Psoas muscle (tissue), 8 donors: ENCODE measurements around the gene CXCL13. TPM values are rescaled to one million over a fixed set of nuclear protein-coding genes. Genes with fewer than 3 reads are reported as not detected.

Source experiments
- ATAC-seq, 4 donors: fragments of 200-7000 bp; cut with Tn5 transposase; one replicate each; pipeline ENCODE4 v1.9.1; 2020; ENCODE audit warnings: moderate library complexity in 3 of 4, mild to moderate bottlenecking in 2 of 4
- DNase-seq, 2 donors: peaks; one replicate each; pipeline ENCODE4 v3.0.0-alpha.2; 2020
- H3K27ac ChIP-seq: fragments of 200-600 bp; one replicate; pipeline ENCODE4 v1.8.0; 2022
- H3K27me3 ChIP-seq, 3 donors: fragments of 200-600 bp in 1 of 3; one replicate each; pipeline versions ENCODE4 v1.6.1 to v1.8.0; 2013 to 2022; ENCODE audit warnings: low read length in 2 of 3, mild to moderate bottlenecking in 2 of 3, moderate library complexity in 1 of 3; ENCODE audit not compliant: insufficient read depth in 3 of 3
- H3K36me3 ChIP-seq, 2 donors: fragments of 200-600 bp in 1 of 2; one replicate each; pipeline versions ENCODE4 v1.6.1 to v1.8.0; 2013 to 2022; ENCODE audit warnings: low read depth in 1 of 2, mild to moderate bottlenecking in 1 of 2, moderate library complexity in 1 of 2; ENCODE audit not compliant: insufficient read depth in 1 of 2
- H3K4me1 ChIP-seq: fragments of 200-600 bp; one replicate; pipeline ENCODE4 v1.8.0; 2022
- H3K4me3 ChIP-seq: fragments of 200-600 bp; one replicate; pipeline ENCODE4 v1.8.0; 2022; ENCODE audit warnings: mild to moderate bottlenecking
- H3K9me3 ChIP-seq: fragments of 200-600 bp; one replicate; pipeline ENCODE4 v1.8.0; 2022
- WGBS, 3 donors: extraction: QIAGEN DNeasy Blood & Tissue Kit; methylation state at CpG; one replicate each; pipeline versions ENCODE4 v1.1.6 to v1.1.7; 2013; 5-methylcytosine and 5-hydroxymethylcytosine counted together
- intact Hi-C, 2 donors: fragments of 100-400 bp; cut with DNase I; formaldehyde crosslinking; loops; one replicate each; pipeline versions ENCODE4 v1.11.0 to v1.14.2; 2022
- polyA plus RNA-seq, 3 donors: library from polyadenylated mRNA; stranded (reverse); fragments of 200-250 nt; gene quantifications; one replicate each; pipeline ENCODE4 v1.2.3, GENCODE V29; 2013
- total RNA-seq, 4 donors: library from RNA; stranded (reverse); fragmentation: NEBNext Ultra II Directional in 2 of 4; extraction: Animal tissue kit (Norgen Biotek cat#: 25700) in 2 of 4; gene quantifications; one replicate each; pipeline versions ENCODE4 v1.2.1 to v1.2.4, GENCODE V29; 2021 to 2023
- TF ChIP-seq, protein P1 (sequence below): fragments of 200-600 bp; IDR thresholded peaks from one replicate; pipeline ENCODE4 v1.8.0; 2022; ENCODE audit warnings: antibody characterized with exemption
- donor health status: healthy with polysubstance abuse.
- donor health status: DM: no; HTN: no; CAD: no; lungs with moderate emphysema.
- donor health status: Bipolar disorder and iron deficiency.
- donor health status: healthy.
- donor health status: DM: yes; HTN: yes; CAD: no.
- donor health status: DM: no; HTN: no; CAD: no.
- donor health status: DM: no; HTN: no; CAD: no.
- donor health status: DM: yes; HTN: yes; CAD: no.

CXCL13 gene
- total and polyA plus RNA-seq, 7 donors, result 0.09 to 0.53 (median 0.15) TPM; not detected in 3

DNA sequence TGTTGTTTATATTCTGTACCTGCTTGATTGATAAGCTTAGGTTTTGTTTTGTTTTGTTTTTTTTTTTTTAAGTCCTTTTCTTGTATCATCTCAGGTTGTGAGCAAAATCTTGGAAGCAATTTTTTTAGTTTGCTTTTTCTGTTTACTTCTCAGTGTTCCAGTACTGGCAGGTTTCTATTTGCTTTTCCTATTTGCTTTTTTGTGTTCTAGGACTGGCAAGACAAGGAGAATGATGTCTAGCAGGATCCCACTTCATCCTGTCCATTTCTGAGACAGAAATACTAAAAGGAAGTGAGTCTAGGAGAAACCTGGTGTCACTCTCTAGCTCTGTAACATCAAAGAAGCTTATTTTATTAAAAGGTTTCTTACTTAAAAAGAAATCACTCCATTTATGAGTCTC, 15.6 kb downstream of the CXCL13 start:
- no peaks in the 10 kb centered on the region for H3K4me1 ChIP-seq
- no peak overlapping the region for H3K4me3 ChIP-seq
- H3K9me3 ChIP-seq, result no peaks in the 10 kb centered on the region
- ATAC-seq (no peak), DNase-seq (no peak)
- H3K36me3 ChIP-seq, result no peaks in the 10 kb centered on the region
- H3K27me3 ChIP-seq, result no peaks in the 10 kb centered on the region
- TF ChIP-seq, protein P1, sequence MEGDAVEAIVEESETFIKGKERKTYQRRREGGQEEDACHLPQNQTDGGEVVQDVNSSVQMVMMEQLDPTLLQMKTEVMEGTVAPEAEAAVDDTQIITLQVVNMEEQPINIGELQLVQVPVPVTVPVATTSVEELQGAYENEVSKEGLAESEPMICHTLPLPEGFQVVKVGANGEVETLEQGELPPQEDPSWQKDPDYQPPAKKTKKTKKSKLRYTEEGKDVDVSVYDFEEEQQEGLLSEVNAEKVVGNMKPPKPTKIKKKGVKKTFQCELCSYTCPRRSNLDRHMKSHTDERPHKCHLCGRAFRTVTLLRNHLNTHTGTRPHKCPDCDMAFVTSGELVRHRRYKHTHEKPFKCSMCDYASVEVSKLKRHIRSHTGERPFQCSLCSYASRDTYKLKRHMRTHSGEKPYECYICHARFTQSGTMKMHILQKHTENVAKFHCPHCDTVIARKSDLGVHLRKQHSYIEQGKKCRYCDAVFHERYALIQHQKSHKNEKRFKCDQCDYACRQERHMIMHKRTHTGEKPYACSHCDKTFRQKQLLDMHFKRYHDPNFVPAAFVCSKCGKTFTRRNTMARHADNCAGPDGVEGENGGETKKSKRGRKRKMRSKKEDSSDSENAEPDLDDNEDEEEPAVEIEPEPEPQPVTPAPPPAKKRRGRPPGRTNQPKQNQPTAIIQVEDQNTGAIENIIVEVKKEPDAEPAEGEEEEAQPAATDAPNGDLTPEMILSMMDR, result no peak
- no peak overlapping the region for H3K27ac ChIP-seq
- intact Hi-C loops, result no loop called here

DNA sequence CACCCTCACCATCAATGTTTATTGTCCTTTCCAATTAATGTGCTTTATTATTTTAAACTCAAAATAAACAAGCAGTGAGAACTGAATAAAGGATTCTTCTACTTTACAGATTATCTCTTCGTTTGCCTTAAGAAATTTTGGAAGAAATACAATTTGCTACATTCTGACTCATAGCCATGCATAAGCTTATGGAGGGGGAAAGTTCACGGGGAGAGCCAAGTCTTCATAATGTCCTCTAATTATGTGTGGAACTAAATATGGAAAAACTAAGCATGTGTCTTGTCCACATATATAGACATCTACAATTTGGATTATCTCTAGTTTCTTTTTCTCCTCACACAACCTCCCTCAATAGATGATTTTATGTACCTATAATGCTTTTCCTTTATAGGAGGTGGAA, 17.5 kb downstream of the CXCL13 start:
- DNase-seq, result no peak
- no peak overlapping the region for H3K27ac ChIP-seq
- WGBS, 3 donors, result 63 to 76% (median 69%) methylated on average over 2 of the region's 2 CpGs
- TF ChIP-seq, protein P1, result no peak
- no peaks in the 10 kb centered on the region for H3K36me3 ChIP-seq
- intact Hi-C loops, result no loop called here
- no peaks in the 10 kb centered on the region for H3K9me3 ChIP-seq
- H3K4me3 ChIP-seq, result no peak overlapping the region
- H3K4me1 ChIP-seq, result no peaks in the 10 kb centered on the region
- no peak for ATAC-seq
- H3K27me3 ChIP-seq, result no peaks in the 10 kb centered on the region

DNA sequence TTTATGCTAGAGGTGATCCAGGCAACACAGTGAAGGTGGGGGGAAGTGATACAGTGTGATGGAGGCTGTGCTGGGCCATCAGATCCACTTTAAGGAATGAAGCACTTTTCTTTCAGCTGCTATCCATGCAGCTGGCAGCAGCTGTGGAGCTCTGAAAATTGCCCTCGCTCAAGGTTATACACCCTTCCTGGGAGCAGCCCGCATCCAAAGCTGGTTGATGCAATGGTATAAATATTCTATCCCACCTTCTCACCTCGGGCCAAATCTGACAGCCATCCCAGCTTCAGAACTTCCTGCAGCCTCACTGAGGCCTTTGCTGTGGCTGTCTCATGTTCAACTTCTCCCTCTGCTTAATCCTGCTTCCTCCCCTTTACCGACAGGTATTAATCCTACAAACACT, 18.6 kb downstream of the CXCL13 start:
- Histone ChIP-seq H3K36me3 (no peaks in the 10 kb centered on the region), H3K27ac (no peak overlapping the region), H3K9me3 (no peaks in the 10 kb centered on the region), H3K4me1 (no peaks in the 10 kb centered on the region), H3K4me3 (no peak overlapping the region), H3K27me3 (no peaks in the 10 kb centered on the region)
- DNase-seq, result no peak
- WGBS, 3 donors, result 37 to 47% (median 46%) methylated on average over 4 of the region's 4 CpGs
- no peak for ATAC-seq
- TF ChIP-seq, protein P1, result no peak
- intact Hi-C loops, result no loop called here

DNA sequence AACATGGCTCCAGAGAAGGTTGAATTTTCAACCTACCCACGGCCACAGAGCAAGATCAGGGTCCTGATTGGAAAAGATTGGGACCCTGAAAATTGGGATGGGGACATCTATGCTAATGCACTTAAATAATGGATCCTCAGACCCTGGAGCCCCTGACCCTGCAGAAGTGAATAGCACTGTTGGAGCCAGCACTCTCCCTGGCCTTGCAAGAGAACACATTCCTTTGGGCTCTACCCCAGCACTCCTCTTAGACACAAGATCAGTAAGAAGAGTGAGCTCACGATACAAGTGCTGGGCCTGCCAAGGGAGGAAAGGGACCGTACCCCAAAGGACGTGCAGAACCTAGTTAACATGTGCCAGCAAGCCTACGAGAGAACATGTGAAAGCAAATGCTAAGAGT, 19.9 kb downstream of the CXCL13 start:
- Histone ChIP-seq H3K36me3 (no peaks in the 10 kb centered on the region), H3K27ac (no peak overlapping the region), H3K27me3 (no peaks in the 10 kb centered on the region), H3K4me3 (no peak overlapping the region), H3K4me1 (no peaks in the 10 kb centered on the region), H3K9me3 (no peaks in the 10 kb centered on the region)
- DNase-seq (no peak), ATAC-seq (no peak)
- TF ChIP-seq, protein P1, result no peak
- WGBS, 3 donors, result 66 to 79% (median 68%) methylated on average over 5 of the region's 5 CpGs
- intact Hi-C loops, result no loop called here

DNA sequence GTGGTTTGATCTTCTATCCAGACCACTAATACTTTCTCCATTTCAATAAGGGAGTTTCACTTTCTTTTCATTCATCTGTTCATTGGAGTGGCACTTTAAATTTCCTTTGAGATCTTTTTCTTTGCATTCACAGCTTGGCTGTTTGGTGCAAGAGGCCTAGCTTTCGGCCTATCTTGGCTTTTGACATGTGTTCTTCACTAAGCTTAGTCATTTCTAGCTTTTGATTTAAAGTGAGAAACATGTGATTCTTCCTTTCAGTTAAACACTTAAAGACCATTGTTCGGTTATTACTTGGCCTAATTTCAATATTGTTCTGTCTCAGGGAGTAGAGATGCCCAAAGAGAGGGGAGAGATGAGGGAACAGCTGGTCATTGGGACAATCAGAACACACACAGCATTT, 24.3 kb downstream of the CXCL13 start:
- H3K27me3 ChIP-seq, result no peaks in the 10 kb centered on the region
- H3K4me1 ChIP-seq, result no peaks in the 10 kb centered on the region
- intact Hi-C loops, result no loop called here
- DNase-seq (no peak), ATAC-seq (no peak)
- H3K36me3 ChIP-seq, result no peaks in the 10 kb centered on the region
- no peak overlapping the region for H3K27ac ChIP-seq
- 66 to 77% (median 76%) methylated on average over 2 of the region's 2 CpGs for WGBS, 3 donors
- no peaks in the 10 kb centered on the region for H3K9me3 ChIP-seq
- no peak overlapping the region for H3K4me3 ChIP-seq
- TF ChIP-seq, protein P1, result no peak
